KBM-7 (cell line): ENCODE data around the gene EPM2AIP1.
"Not testable (repeated sequence)": the region's sequence is repeated elsewhere in the genome, so short reads cannot be mapped to it uniquely, and the experiment has no call there.

Experiments
- DNase-seq: peaks from one replicate; pipeline ENCODE4 v3.0.0-alpha.2; 2015
- in situ Hi-C: fragments of 300-500 bp; cut with MboI; formaldehyde crosslinking; loops from 2 replicates; pipeline ENCODE4 v1.14.3; 2020; ENCODE audit warnings: low sequenced_read_pairs, low pct_unique_long_range_greater_than_20kb, mixed read lengths

EPM2AIP1 gene

DNA sequence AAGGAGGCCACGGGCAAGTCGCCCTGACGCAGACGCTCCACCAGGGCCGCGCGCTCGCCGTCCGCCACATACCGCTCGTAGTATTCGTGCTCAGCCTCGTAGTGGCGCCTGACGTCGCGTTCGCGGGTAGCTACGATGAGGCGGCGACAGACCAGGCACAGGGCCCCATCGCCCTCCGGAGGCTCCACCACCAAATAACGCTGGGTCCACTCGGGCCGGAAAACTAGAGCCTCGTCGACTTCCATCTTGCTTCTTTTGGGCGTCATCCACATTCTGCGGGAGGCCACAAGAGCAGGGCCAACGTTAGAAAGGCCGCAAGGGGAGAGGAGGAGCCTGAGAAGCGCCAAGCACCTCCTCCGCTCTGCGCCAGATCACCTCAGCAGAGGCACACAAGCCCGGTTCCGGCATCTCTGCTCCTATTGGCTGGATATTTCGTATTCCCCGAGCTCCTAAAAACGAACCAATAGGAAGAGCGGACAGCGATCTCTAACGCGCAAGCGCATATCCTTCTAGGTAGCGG lies at the start of gene EPM2AIP1:
TSS of gene EPM2AIP1 (minus strand) at position 326 of the 520 bp plus-strand sequence. CDS start at position 272, 54 bp downstream.
- DNase-seq: no peak
- in situ Hi-C loops: no loop called here

- DNase-seq, in situ Hi-C loops: not testable (repeated sequence)
These were observed 49.8 kb upstream of the EPM2AIP1 start for GRCh38 chr3:37042712-37043111.

GRCh38 chr3:37041546-37042195 lies 48.7 kb upstream of the EPM2AIP1 start:
- no peak for DNase-seq
- in situ Hi-C loops: no loop called here

GRCh38 chr3:37040231-37040630 lies 47.3 kb upstream of the EPM2AIP1 start:
- DNase-seq: no peak
- in situ Hi-C loops: no loop called here

- DNase-seq: no peak
- in situ Hi-C loops: no loop called here
These were observed 46.4 kb upstream of the EPM2AIP1 start for GRCh38 chr3:37039161-37039846.

DNA sequence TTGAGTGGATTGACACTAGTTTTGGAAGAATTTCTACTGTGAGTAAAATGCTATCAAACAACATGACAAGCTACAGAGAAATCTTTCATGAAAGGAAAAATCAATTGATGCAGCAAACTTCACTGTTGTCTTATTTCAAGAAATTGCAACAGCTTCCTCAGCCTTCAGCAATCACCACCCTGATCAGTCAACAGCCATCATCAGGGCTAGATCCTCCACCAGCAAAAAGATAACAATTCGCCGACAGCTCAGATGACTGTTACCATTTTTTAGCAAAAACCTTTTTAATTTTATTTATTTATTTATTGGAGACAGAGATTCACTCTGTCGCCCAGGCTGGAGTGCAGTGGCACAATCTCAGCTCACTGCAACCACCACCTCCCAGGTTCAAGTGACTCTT lies 44.4 kb upstream of the EPM2AIP1 start:
- in situ Hi-C loops: no loop called here
- no peak for DNase-seq

DNA sequence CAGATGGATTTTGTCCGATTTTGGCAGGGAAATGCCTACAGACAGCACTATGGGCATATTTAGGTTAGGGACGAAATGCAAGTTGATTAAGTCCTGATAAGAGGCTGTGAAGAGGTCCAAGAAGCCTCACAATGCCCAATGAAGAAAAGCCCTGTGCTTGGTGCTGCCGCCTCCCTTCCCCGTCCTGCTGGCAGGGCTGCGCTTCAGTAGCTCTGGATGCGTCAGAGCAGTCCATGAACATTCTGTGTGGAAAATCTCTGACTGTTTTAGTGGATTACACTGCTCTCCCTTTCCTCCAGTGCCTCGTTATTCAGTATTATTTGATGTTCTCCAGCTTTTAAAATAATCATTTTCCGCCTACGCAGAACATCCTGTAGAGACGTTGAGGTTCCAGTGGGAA lies 40.0 kb upstream of the EPM2AIP1 start:
- in situ Hi-C loops: no loop called here
- no peak for DNase-seq

- DNase-seq: no peak
- in situ Hi-C loops: no loop called here
These were observed 38.3 kb upstream of the EPM2AIP1 start for GRCh38 chr3:37031096-37031682.

- in situ Hi-C loops: no loop called here
These were observed 37.7 kb upstream of the EPM2AIP1 start for GRCh38 chr3:37030588-37030987.

GRCh38 chr3:37029516-37030163 lies 36.7 kb upstream of the EPM2AIP1 start:
- in situ Hi-C loops: no loop called here
- DNase-seq: no peak

More at GRCh38 chr3:37030588-37030987, 37.7 kb upstream of the EPM2AIP1 start:
- DNase-seq: no peak

GRCh38 chr3:37029111-37029510 lies 36.2 kb upstream of the EPM2AIP1 start:
- in situ Hi-C loops: no loop called here

GRCh38 chr3:37028329-37028728 lies 35.4 kb upstream of the EPM2AIP1 start:
- no peak for DNase-seq
- in situ Hi-C loops: no loop called here

More at GRCh38 chr3:37029111-37029510, 36.2 kb upstream of the EPM2AIP1 start:
- DNase-seq: no peak

GRCh38 chr3:37026851-37027250 lies 33.9 kb upstream of the EPM2AIP1 start:
- in situ Hi-C loops: no loop called here
- DNase-seq: no peak

DNA sequence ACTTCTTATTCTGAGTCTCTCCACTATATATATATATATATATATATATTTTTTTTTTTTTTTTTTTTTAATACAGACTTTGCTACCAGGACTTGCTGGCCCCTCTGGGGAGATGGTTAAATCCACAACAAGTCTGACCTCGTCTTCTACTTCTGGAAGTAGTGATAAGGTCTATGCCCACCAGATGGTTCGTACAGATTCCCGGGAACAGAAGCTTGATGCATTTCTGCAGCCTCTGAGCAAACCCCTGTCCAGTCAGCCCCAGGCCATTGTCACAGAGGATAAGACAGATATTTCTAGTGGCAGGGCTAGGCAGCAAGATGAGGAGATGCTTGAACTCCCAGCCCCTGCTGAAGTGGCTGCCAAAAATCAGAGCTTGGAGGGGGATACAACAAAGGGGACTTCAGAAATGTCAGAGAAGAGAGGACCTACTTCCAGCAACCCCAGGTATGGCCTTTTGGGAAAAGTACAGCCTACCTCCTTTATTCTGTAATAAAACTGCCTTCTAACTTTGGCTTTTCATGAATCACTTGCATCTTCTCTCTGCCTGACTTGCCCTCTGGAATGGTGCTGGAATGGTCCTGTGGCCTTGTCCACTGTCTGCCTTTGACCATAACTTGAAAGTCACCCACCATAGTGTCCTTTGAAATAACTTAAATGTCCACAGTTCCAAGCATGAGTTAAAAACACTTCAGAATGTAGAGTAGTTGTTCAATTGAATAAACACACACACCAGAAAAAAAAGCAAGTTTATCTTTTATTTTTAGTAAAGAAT lies 32.8 kb upstream of the EPM2AIP1 start:
- DNase-seq: no peak
- in situ Hi-C loops: no loop called here

GRCh38 chr3:37024820-37025405 lies 32.0 kb upstream of the EPM2AIP1 start:
- DNase-seq: peak; percentile 76
- in situ Hi-C loops: no loop called here

GRCh38 chr3:37024092-37024491 lies 31.2 kb upstream of the EPM2AIP1 start:
- peak; percentile 19 for DNase-seq
- in situ Hi-C loops: no loop called here

DNA sequence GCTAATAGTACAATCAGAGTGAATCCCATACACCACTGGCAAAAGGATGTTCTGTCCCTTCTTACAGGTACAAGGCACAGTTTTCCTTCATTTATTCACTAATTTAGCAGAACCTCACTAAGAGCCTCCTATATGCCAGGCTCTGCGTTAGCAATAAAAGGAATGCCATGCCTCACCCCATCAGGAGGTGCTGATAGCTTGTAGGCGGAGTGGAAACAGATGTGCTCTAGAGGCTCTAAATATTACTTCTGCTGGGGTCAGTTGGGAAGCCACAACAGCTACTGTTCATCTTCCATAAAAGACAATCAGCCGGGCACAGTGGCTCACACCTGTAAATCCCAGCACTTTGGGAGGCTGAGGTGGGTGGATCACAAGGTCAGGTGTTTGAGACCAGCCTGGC lies 24.8 kb upstream of the EPM2AIP1 start:
- no peak for DNase-seq
- in situ Hi-C loops: no loop called here

GRCh38 chr3:37016903-37017302 lies 24.0 kb upstream of the EPM2AIP1 start:
- DNase-seq: no peak
- in situ Hi-C loops: no loop called here

- DNase-seq: no peak
- in situ Hi-C loops: no loop called here
These were observed 22.7 kb upstream of the EPM2AIP1 start for GRCh38 chr3:37015642-37016041.
